ENCODE data around the gene IGFBP2.

The IGFBP2 gene

DNA sequence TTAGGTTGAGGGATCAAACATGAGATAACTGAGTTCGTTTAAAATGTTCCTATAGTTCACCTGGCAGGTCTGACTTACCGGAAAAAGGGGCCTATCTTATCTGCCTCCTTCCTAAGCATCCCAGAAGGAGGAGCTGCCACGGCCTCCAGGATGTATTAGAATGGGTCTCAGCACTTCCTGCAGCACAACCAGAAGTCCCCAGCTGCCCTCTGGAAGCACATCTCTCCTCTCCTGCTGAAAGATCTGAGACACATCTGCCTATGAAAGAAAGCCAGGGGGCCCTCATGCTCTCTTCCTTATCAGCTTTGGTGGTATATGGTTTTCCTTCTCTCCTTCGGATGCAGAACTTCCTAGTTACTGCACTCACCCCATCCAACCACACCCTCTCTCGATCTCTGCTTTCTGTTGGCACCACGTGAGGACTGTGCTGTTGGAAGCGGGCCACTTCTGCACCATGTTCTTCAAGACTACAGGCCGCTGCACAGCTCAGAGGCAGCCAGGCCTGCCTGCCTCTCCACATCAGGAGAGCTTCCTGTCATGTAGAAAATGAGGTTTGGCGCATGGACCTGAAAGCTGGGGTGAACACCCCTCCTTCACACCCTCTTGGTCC, 55.6 kb downstream of the IGFBP2 start:
- H3K27ac Mint-ChIP-seq, result no peak overlapping the region
- DNase-seq (no peak), ATAC-seq (no peak)
- peaks cover 65% of the 10 kb centered on the region for H3K27me3 Mint-ChIP-seq
- no peaks in the 10 kb centered on the region for H3K36me3 Mint-ChIP-seq (ENCODE audit: low read depth)
- H3K9me3 Mint-ChIP-seq, result no peaks in the 10 kb centered on the region
- peaks cover 25% of the 10 kb centered on the region for H3K4me1 Mint-ChIP-seq
- H3K4me3 Mint-ChIP-seq, result no peak overlapping the region

GRCh38 chr2:216689397-216689796, 56.2 kb downstream of the IGFBP2 start:
- ATAC-seq, result no peak
- peaks cover 64% of the 10 kb centered on the region for H3K27me3 Mint-ChIP-seq
- no peak overlapping the region for H3K4me3 Mint-ChIP-seq
- no peaks in the 10 kb centered on the region for H3K36me3 Mint-ChIP-seq (ENCODE audit: low read depth)
- no peak overlapping the region for H3K27ac Mint-ChIP-seq
- no peak for DNase-seq
- no peaks in the 10 kb centered on the region for H3K9me3 Mint-ChIP-seq
- peaks cover 29% of the 10 kb centered on the region for H3K4me1 Mint-ChIP-seq

- H3K4me1 Mint-ChIP-seq, result peaks cover 31% of the 10 kb centered on the region
- H3K27ac Mint-ChIP-seq, result no peak overlapping the region
- peaks cover 68% of the 10 kb centered on the region for H3K27me3 Mint-ChIP-seq
- no peaks in the 10 kb centered on the region for H3K36me3 Mint-ChIP-seq (ENCODE audit: low read depth)
- no peaks in the 10 kb centered on the region for H3K9me3 Mint-ChIP-seq
- no peak for DNase-seq
- no peak for ATAC-seq
- H3K4me3 Mint-ChIP-seq, result no peak overlapping the region
Observed at GRCh38 chr2:216690456-216690852, 57.2 kb downstream of the IGFBP2 start.

DNA sequence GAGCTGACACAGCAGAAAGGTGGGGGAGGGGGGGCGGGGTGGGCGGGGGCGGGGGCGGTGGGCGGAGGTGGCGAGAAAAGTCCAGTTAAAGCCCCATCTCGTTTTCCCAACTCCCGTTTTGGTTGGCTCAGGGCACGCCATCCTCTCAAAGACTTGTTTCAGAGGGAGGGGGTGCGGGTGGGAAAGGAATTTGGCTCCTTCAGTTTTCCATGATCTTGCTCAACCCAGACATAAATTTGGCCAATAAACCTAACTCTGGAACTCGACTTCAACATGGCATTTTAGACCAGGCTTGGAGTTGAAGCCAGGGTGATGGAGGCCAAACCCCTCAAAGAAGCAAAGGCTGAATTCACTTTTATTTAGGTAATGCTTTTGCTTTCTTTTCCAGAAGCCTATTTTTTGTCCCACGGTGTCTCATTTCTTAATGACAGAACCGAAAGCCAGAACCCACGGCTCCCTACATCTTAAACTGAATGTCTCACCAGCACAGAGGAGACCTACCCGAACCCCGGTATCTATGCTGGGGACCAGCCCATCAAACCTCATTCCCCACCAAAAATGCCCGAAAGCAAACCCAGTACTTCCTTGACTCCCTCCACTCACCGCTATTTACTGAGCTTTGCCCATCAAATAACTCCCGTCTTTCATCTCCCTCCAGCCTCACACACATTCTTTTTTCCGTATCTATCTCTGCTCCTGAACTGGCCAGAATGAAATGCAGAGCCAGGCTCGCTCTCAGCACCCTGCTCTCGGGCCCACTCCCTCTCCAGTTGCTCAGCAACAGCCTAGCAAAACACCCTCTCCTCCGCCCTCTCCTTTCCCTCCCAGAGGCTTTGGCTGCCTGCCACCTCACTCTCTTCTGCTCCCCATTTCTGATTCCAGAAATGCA, 57.9 kb downstream of the IGFBP2 start:
- peak overlapping the region; percentile 32 for H3K4me3 Mint-ChIP-seq
- no peaks in the 10 kb centered on the region for H3K36me3 Mint-ChIP-seq (ENCODE audit: low read depth)
- peak; percentile 47 for ATAC-seq
- peaks cover 69% of the 10 kb centered on the region for H3K27me3 Mint-ChIP-seq
- H3K9me3 Mint-ChIP-seq, result no peaks in the 10 kb centered on the region
- H3K27ac Mint-ChIP-seq, result peak overlapping the region; percentile 8
- DNase-seq, result peak; percentile 26
- H3K4me1 Mint-ChIP-seq, result peaks cover 31% of the 10 kb centered on the region

GRCh38 chr2:216692636-216693413, 59.6 kb downstream of the IGFBP2 start:
- Mint-ChIP-seq H3K27me3 (peaks cover 81% of the 10 kb centered on the region), H3K4me3 (peak overlapping the region; percentile 83), H3K4me1 (peaks cover 31% of the 10 kb centered on the region), H3K9me3 (no peaks in the 10 kb centered on the region), H3K27ac (peak overlapping the region; percentile 52), H3K36me3 (ENCODE audit: low read depth) (no peaks in the 10 kb centered on the region)
- peak; percentile 57 for ATAC-seq
- DNase-seq, result peak; percentile 81

DNA sequence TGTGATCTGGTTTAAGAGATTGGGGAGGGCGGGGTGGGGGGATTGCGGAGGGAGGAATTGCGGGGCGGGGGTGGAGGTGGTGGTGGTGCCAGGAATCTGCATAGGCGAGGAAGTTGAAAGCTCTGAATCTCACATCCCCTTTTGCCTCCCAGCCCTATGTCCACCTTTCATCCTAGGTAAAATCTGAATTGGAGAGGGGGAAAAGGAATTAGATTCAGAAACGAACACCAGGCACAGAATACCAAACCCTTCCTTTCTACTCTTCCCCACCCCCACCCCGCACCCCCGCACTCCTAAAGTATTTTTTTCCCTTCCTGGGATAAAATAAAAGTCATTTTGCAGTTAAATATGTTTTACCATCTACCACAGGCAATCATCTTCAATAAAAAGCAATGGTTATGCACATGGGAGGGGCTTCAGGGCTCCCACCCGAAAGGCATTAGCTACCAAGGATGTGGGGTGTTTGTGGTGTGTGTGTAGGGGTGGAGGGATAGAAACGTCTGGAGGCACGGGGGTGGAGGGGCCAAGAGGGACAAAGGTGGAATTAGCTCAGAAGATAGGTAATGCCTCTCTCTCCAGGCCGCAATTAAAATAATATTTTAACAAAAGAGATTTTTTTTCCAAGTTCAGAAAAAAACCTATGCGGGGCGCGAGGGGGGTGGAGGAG, 60.3 kb downstream of the IGFBP2 start:
- Mint-ChIP-seq H3K36me3 (ENCODE audit: low read depth) (no peaks in the 10 kb centered on the region), H3K27ac (no peak overlapping the region), H3K4me3 (peak overlapping the region; percentile 49), H3K27me3 (peaks cover 80% of the 10 kb centered on the region), H3K4me1 (peaks cover 31% of the 10 kb centered on the region), H3K9me3 (no peaks in the 10 kb centered on the region)
- no peak for DNase-seq
- ATAC-seq, result no peak

DNA sequence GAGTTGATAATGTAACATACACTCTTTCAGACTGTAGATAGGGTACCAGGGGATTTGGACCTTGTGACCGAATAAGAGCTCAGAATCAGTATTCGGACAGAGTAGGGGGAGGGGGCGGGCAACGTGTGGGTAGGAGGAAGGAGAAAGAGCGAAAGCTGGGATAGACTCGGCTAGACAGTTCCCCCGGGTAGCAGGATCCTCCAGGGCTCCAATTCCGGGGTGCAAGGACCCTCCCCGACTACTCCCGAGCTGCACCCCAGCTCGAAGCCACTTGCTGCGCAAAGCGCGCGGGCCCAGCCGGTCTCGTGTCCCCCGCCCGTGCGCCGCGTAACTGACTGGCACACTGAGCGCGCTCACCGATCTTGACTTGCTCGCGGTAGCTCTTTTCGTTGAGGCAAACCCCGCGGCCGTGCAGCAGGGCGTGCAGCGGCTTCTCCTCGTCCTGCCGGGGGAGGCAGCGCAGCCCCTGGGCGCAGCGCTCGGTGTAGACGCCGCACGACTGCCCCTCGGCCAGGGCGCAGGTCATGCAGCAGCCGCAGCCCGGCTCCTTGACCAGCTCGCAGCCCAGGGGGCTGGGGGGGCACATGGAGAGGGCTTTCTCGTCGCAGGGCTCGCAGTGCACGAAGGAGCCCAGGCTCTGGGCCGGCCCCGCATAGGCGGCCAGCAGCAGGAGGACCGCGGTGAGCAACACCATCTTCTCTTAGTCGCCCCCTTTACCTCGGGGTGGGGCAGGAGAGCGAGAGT, 61.0 kb downstream of the IGFBP2 start:
- Mint-ChIP-seq H3K4me3 (peak overlapping the region; percentile 49), H3K4me1 (peaks cover 31% of the 10 kb centered on the region), H3K36me3 (ENCODE audit: low read depth) (no peaks in the 10 kb centered on the region), H3K9me3 (no peaks in the 10 kb centered on the region), H3K27ac (no peak overlapping the region), H3K27me3 (peaks cover 74% of the 10 kb centered on the region)
- no peak for ATAC-seq
- DNase-seq, result peak; percentile 51

DNA sequence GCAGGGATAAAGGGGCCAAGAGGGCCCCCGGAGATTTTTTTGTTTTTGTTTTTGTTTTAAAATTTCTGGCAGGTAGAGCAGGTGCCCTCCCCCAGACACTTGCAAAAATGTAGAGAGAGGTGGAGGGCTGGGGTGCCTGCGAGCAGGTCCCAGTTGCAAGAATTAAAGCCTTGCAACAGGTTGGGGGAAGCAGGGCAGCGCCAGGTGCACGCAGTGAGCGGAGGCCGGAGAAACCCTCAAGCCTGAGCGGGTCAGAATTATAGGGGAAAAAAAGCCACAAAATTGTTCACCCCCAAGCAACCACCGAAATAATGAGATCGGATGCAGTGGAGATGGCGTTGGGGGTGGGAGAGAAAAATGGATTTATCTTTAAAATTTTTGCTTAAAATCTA, 61.6 kb downstream of the IGFBP2 start:
- DNase-seq, result no peak
- Mint-ChIP-seq H3K4me1 (peaks cover 31% of the 10 kb centered on the region), H3K36me3 (ENCODE audit: low read depth) (no peaks in the 10 kb centered on the region), H3K4me3 (no peak overlapping the region), H3K27me3 (peaks cover 69% of the 10 kb centered on the region), H3K27ac (no peak overlapping the region), H3K9me3 (no peaks in the 10 kb centered on the region)
- ATAC-seq, result no peak

- DNase-seq, result no peak
- Mint-ChIP-seq H3K27ac (no peak within 1 kb of the TSS), H3K4me1 (peaks cover 31% of the 10 kb centered on the region), H3K9me3 (no peaks in the 10 kb centered on the region), H3K4me3 (peak within 1 kb of the TSS; percentile 49), H3K27me3 (peaks cover 64% of the 10 kb centered on the region), H3K36me3 (ENCODE audit: low read depth) (no peaks in the 10 kb centered on the region)
- no peak for ATAC-seq
Observed at GRCh38 chr2:216695401-216695821, 62.2 kb downstream of the IGFBP2 start, which contains the start of gene IGFBP5. Gene IGFBP5 (minus strand): TSS chr2:216695549. CDS start chr2:216694775, 774 bp downstream.

- Mint-ChIP-seq H3K27me3 (peaks cover 58% of the 10 kb centered on the region), H3K9me3 (no peaks in the 10 kb centered on the region), H3K27ac (no peak overlapping the region), H3K4me3 (no peak overlapping the region), H3K36me3 (ENCODE audit: low read depth) (no peaks in the 10 kb centered on the region), H3K4me1 (peaks cover 27% of the 10 kb centered on the region)
- ATAC-seq (no peak), DNase-seq (no peak)
Observed at GRCh38 chr2:216696321-216696720, 63.1 kb downstream of the IGFBP2 start.

DNA sequence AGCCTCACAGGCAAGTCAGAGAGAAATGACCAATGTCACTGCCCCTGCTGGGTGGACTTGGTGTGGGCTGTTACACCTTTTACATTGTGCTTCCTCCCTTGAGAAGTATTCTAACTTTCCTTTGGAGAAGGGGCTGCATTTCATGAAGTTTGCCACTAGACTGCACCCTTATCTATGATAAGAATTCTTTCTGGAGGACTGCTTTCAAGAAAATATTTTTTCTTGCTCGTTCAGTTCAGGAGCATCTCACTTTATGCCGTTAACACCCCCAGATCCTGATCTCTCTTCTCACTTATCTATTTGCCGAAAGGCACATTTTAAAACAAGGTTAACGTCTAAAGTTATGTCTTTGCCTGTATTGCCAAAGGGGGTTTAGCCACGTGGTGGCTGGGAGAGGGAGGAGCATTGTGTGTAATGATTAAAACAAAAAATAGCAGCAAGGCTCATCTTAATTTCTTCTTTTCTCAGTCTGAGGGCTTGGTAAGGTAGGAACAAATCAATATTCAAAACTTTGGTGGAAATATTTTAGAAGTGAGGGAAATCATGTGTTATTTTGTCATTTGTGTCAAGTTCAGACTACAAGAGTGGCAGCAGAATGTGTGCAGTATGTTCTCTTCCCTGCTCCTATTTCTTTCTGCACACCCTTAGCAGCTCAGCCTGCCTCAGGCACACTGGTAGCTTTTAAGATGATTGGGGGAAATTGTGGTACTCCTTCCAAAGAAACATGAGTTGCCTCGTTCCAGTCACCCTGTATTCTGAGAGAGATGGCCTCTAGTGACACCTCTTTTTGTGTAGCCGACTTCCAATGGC, 63.7 kb downstream of the IGFBP2 start:
- Mint-ChIP-seq H3K4me3 (no peak overlapping the region), H3K9me3 (no peaks in the 10 kb centered on the region), H3K27me3 (peaks cover 57% of the 10 kb centered on the region), H3K27ac (no peak overlapping the region), H3K4me1 (peaks cover 22% of the 10 kb centered on the region), H3K36me3 (ENCODE audit: low read depth) (no peaks in the 10 kb centered on the region)
- ATAC-seq (no peak), DNase-seq (no peak)

- no peak for ATAC-seq
- Mint-ChIP-seq H3K4me1 (peaks cover 10% of the 10 kb centered on the region), H3K27ac (no peak overlapping the region), H3K9me3 (no peaks in the 10 kb centered on the region), H3K36me3 (ENCODE audit: low read depth) (no peaks in the 10 kb centered on the region), H3K27me3 (peaks cover 45% of the 10 kb centered on the region), H3K4me3 (no peak overlapping the region)
- no peak for DNase-seq
Observed at GRCh38 chr2:216698293-216698692, 65.1 kb downstream of the IGFBP2 start.

DNA sequence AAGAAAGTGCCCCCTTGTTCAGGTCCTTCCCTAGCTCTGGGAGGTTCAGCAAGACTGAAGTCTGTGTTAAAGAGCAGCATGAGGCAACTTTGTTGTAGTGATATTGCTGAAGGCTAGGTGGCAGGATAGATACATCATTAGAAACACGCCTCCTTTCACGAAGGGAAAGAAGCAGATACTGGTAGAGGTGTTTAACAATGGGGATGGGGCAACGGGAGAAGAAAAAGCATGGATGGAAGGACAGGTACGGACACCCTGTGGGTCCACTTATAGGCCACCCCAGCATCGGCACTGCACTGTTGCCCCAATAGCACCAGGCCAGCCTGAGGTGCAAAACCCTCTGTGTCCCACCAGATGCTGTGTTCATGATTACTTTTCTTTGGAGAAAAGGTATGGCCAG, 65.7 kb downstream of the IGFBP2 start:
- Mint-ChIP-seq H3K27ac (no peak overlapping the region), H3K9me3 (no peaks in the 10 kb centered on the region), H3K4me3 (no peak overlapping the region), H3K4me1 (peaks cover 6% of the 10 kb centered on the region), H3K36me3 (ENCODE audit: low read depth) (no peaks in the 10 kb centered on the region), H3K27me3 (peaks cover 40% of the 10 kb centered on the region)
- ATAC-seq, result peak; percentile 69
- DNase-seq, result no peak

Measured in activated naive CD8-positive, alpha-beta T cell treated with anti-CD3 and anti-CD28 coated beads, Interleukin-2, amount 50 U/mL, for 24 hours (primary cell).